ENCODE data around the gene CHURC1. TPM values are rescaled to one million over a fixed set of nuclear protein-coding genes. Genes with fewer than 3 reads are reported as not detected.

The CHURC1 gene
- total and polyA plus RNA-seq, 2 of the 8 experiments (the other 6 are each of a cell fraction or from before 2014, with no cell fraction given), result 50.2 to 59.3 TPM

GRCh38 chr14:64931123-64931522, 16.9 kb downstream of the CHURC1 start:
- Histone ChIP-seq H3K9me3 (ENCODE audit: insufficient read depth in 2 of 2, low read depth in 1 of 2, low read length in 1 of 2) (no peaks in the 10 kb centered on the region), H3K4me3 (ENCODE audit: extremely low read depth in 1 of 4, insufficient read depth in 2 of 4, low read depth in 3 of 4, low read length in 4 of 4) (no peak overlapping the region), H3K36me3 (ENCODE audit: control insufficient read depth in 2 of 4, insufficient read depth in 4 of 4, low read length in 3 of 4) (peaks cover 4 to 30% (median 7%) of the 10 kb centered on the region in 4 experiments; a peak in 6 of 8 replicates), H4K20me1 (replicated peaks in 1 of 2; ENCODE audit: control insufficient read depth in 1 of 2, insufficient read depth in 2 of 2, low read length in 2 of 2) (no peaks in the 10 kb centered on the region), H3K56ac (replicated peaks; ENCODE audit: insufficient read length, low read depth, low read length) (no peak overlapping the region), H3K4me1 (replicated peaks in 1 of 4; ENCODE audit: control insufficient read depth in 3 of 4, insufficient read depth in 4 of 4, low read length in 3 of 4) (peaks cover 0 to 3% (median 0%) of the 10 kb centered on the region in 4 experiments; a peak in 1 of 7 replicates), H3K4me2 (ENCODE audit: insufficient read depth in 1 of 2, low read depth in 2 of 2, low read length in 2 of 2) (no peak overlapping the region), H4K8ac (ENCODE audit: extremely low read depth, insufficient read depth, low read length) (no peak overlapping the region), H2BK12ac (ENCODE audit: low read depth, low read length) (no peak overlapping the region), H2AK5ac (ENCODE audit: low read depth, low read length) (no peak overlapping the region), H3K27me3 (replicated peaks in 1 of 4; ENCODE audit: control insufficient read depth in 3 of 4, extremely low read depth in 1 of 4, insufficient read depth in 3 of 4, low read length in 3 of 4) (no peaks in the 10 kb centered on the region), H3K23me2 (ENCODE audit: low read depth, low read length) (no peaks in the 10 kb centered on the region; the same call in 1 of the 2 replicates), H4K91ac (replicated peaks; ENCODE audit: insufficient read length, low read length) (no peak overlapping the region), H3K27ac (ENCODE audit: low read depth, low read length) (no peak overlapping the region), H2BK20ac (ENCODE audit: low read length) (no peak overlapping the region), H3K23ac (ENCODE audit: insufficient read length) (no peak overlapping the region), H3K79me2 (ENCODE audit: control insufficient read depth in 1 of 2, insufficient read depth in 2 of 2, low read length in 2 of 2) (no peaks in the 10 kb centered on the region), H3K4ac (replicated peaks; ENCODE audit: insufficient read length, low read depth, low read length) (no peak overlapping the region), H2BK5ac (ENCODE audit: low read depth, low read length) (no peak overlapping the region), H3K79me1 (ENCODE audit: low read depth, low read length) (no peaks in the 10 kb centered on the region), H3K18ac (ENCODE audit: extremely low read depth, low read length) (no peak overlapping the region), H3K14ac (ENCODE audit: insufficient read length) (no peak overlapping the region), H4K5ac (ENCODE audit: insufficient read length, low read depth, low read length) (no peak overlapping the region), H3K9ac (replicated peaks in 1 of 4; ENCODE audit: extremely low read depth in 1 of 4, low read depth in 3 of 4, low read length in 3 of 4) (no peak overlapping the region), H2AFZ (ENCODE audit: low read length) (no peak overlapping the region), H2BK120ac (replicated peaks; ENCODE audit: low read depth, low read length) (no peak overlapping the region), H2BK15ac (ENCODE audit: low read length) (no peak overlapping the region)
- FAIRE-seq (no peak), DNase-seq (ENCODE audit: low read depth in 1 of 2, low spot score in 2 of 2) (no peak)
- WGBS, 2 experiments (ENCODE audit: extremely low coverage in 1 of 2, insufficient coverage in 1 of 2, insufficient read length in 1 of 2, insufficient replicate concordance in 2 of 2, low coverage in 1 of 2, low lambda C conversion rate in 2 of 2, missing lambda C conversion rate in 1 of 2), result 97% methylated on average over 2 of the region's 2 CpGs; no CpG with 5 or more reads in 1 of the 2 experiments
- ChIA-PET POLR2A (ENCODE audit: partially characterized antibody) (interaction anchor here (3.0 kb wide), 1 partner anchor 16 kb away, joined by 10 read pairs; the partner anchor contains the start of gene CHURC1), CTCF (ENCODE audit: partially characterized antibody) (interaction anchor here (0.7 to 1.2 kb wide), 3 partner anchors 10 to 116 kb away, joined by 3 to 5 read pairs (median 3); no protein-coding TSS in a partner anchor)
- TF ChIP-seq FOSL1 (IDR thresholded peaks at IDR 0.05; ENCODE audit: insufficient read depth, low read depth, low read length), result no peak
- TF ChIP-seq KDM4A (IDR thresholded peaks at IDR 0.05; ENCODE audit: low read depth, low read length, severe bottlenecking), result no peak
- no peak for TF ChIP-seq PHF8 (conservative IDR thresholded peaks at IDR 0.05; ENCODE audit: low read depth, low read length)
- TF ChIP-seq RNF2 (IDR thresholded peaks at IDR 0.05; ENCODE audit: borderline replicate concordance, low read depth, low read length, missing control alignments, poor library complexity, severe bottlenecking), result no peak
- no peak for TF ChIP-seq EGR1 (IDR thresholded peaks at IDR 0.05; ENCODE audit: borderline replicate concordance, low read depth, low read length)
- TF ChIP-seq EP300 (IDR thresholded peaks at IDR 0.05; ENCODE audit: borderline replicate concordance in 1 of 2, low read depth in 2 of 2, low read length in 2 of 2), result no peak
- no peak for TF ChIP-seq BCL11A (IDR thresholded peaks at IDR 0.05; ENCODE audit: low read depth in 2 of 2, low read length in 2 of 2)
- TF ChIP-seq KDM5A (IDR thresholded peaks at IDR 0.05; ENCODE audit: low read length), result no peak
- TF ChIP-seq, protein P1, sequence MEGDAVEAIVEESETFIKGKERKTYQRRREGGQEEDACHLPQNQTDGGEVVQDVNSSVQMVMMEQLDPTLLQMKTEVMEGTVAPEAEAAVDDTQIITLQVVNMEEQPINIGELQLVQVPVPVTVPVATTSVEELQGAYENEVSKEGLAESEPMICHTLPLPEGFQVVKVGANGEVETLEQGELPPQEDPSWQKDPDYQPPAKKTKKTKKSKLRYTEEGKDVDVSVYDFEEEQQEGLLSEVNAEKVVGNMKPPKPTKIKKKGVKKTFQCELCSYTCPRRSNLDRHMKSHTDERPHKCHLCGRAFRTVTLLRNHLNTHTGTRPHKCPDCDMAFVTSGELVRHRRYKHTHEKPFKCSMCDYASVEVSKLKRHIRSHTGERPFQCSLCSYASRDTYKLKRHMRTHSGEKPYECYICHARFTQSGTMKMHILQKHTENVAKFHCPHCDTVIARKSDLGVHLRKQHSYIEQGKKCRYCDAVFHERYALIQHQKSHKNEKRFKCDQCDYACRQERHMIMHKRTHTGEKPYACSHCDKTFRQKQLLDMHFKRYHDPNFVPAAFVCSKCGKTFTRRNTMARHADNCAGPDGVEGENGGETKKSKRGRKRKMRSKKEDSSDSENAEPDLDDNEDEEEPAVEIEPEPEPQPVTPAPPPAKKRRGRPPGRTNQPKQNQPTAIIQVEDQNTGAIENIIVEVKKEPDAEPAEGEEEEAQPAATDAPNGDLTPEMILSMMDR (IDR thresholded peaks at IDR 0.05; ENCODE audit: control extremely low read depth in 1 of 3, insufficient read depth in 1 of 3, low read depth in 1 of 3, low read length in 3 of 3), result no peak
- TF ChIP-seq, protein P2, sequence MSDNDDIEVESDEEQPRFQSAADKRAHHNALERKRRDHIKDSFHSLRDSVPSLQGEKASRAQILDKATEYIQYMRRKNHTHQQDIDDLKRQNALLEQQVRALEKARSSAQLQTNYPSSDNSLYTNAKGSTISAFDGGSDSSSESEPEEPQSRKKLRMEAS (IDR thresholded peaks at IDR 0.05), result no peak
